HG02943 (cell line): Measurements from ENCODE around the gene ABHD3.
"Not testable (repeated sequence)": the region's sequence is repeated elsewhere in the genome, so short reads cannot be mapped to it uniquely, and the experiment has no call there.

Source experiments
- ATAC-seq: cut with Tn5 transposase; IDR thresholded peaks from one replicate; pipeline ENCODE4 v1.9.1; 2021; ENCODE audit warnings: mild to moderate bottlenecking, low read depth, moderate library complexity; ENCODE audit not compliant: unreplicated experiment

Gene ABHD3

DNA sequence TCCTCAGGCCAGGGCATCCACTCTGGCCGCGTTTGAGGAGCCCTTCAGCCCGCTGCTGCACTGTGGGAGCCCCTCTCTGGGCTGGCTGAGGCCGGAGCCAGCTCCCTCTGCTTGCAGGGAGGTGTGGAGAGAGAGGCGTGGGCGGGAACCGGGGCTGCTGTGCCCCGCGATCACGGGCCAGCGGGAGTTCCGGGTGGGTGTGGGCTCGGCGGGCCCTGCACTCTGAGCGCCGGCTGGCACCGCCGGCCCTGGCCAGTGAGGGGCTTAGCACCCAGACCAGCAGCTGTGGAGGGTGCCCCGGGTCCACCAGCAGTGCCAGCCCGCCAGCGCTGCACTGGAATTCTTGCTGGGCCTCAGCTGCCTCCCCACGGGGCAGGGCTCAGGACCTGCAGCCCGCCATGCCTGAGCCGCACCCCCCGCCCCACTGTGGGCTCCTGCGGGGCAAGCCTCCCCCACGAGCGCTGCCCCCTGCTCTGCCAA is 1.9 kb upstream of the ABHD3 start:
- ATAC-seq = no peak

DNA sequence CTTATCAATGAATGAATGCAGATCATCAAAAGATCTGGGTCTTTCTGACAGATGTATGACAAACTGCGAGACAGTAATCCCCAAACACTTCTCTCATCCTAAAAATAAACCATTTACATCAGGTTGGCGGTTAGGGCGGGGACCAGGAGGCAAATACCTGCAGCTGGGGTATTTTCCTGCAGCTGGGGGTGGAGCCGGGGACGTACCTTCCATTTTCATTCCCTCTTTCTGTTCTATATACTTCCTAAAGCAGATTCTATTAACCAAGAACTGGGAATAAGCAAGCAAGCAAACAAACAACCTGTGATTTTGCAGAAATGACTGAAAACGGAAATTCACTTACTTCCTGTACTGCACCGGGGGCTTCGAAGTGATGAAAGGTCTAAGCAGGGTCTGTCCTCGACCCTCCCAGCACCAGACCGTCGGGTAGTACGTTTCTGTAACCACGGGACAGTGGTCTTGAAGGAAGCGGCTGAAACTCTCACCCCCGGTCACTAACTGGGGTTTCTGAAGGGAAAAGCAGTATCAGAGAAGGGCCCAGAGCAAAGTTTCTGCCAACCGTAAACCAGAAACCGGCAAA is 1.2 kb downstream of the ABHD3 start:
- ATAC-seq = peak; percentile 16

DNA sequence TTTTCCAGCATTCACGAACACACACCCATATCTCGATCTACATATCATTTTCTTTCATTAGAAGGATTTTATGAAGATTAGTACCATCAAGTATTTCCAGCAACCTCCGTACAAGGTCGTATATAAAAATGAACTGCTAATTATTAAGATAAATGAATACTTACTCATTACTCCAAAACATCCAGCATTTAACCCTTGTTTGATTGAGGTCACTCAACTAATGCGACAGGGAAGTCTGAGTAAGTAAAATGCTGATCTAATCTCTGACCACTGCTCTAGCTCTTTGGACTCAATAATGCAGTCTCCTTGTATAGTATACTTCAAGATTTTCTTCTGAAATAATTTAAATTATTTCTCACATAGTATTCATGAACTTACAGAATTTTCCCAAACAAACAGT is 2.0 kb downstream of the ABHD3 start:
- no peak for ATAC-seq

DNA sequence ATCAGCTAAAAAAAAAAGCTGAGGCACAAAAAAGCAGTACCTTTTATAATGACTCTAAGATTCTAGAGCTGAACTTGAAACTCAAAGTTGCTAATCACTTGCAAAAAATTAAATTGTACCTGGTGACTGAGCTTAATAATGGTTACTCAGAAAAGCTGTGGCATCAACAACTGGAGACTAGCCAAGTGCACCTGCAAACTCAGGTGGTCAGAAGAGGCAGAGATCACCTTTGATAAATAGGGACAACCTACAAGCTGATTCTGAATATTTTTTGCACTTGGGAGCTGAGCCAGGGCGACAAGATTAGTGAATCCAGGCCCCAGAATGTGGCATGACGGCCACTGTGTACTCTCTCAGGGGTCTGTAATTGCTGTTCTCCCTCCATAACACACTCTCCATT is 3.0 kb downstream of the ABHD3 start:
- ATAC-seq = no peak

DNA sequence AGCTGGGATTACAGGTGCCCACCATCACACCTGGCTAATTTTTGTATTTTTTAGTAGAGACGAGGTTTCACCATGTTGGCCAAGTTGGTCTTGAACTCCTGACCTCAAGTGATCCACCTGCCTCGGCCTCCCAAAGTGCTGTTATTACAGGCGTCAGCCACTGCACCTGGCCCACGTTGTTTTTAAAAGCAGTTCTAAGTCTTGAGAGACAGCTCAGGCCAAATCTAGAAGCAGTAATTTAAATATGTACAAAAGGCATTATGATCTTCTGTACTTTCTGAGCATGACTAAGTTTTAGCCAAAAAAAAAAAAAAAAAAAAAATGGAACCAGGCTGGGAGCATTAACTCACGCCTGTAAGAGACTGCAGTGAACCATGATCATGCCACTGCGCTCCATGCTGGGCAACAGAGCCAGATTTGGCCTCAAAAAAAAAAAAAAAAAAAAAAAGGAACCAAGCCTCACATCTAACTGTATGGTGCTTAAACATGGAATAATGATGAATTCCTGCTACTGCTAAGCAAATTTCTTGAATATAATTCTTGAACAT is 4.0 kb downstream of the ABHD3 start:
- ATAC-seq = no peak

DNA sequence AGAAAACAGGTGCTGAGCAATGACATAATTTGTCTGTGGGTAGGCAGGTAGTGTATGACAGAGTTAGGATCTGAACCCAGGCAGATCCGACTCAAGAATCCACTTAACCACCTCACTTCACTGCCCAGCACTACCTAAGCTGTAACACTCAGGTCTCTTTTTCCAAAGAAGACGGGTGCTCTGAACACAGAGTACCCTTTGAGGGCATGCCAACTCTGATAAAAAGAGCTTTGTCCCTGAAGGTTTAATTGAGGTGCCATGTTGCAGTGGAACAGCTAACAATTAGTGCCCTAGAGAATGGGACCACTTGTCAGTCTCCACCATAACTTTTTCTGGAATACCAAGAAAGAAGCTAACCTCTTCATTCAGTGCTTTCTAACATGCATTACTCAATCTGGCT is 11.3 kb downstream of the ABHD3 start:
- no peak for ATAC-seq

DNA sequence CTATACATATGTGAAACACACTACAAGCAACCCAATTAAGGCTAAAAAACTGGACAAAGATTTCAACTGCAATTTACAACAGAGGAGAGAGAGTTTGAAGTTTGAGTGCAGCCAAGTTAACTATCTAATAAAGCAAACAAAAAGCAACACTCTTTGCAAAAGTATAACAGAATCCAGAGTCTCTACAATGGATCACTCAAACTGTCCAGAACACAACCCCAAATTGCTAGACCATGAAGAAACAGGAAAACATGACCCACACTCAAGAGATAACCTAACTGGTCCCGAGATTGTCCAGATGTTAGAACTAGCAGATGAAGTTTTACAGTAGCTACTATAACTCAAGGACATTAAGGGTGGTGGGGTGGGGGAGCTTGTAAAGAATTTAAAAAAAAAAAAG is 14.8 kb downstream of the ABHD3 start:
- ATAC-seq = no peak

DNA sequence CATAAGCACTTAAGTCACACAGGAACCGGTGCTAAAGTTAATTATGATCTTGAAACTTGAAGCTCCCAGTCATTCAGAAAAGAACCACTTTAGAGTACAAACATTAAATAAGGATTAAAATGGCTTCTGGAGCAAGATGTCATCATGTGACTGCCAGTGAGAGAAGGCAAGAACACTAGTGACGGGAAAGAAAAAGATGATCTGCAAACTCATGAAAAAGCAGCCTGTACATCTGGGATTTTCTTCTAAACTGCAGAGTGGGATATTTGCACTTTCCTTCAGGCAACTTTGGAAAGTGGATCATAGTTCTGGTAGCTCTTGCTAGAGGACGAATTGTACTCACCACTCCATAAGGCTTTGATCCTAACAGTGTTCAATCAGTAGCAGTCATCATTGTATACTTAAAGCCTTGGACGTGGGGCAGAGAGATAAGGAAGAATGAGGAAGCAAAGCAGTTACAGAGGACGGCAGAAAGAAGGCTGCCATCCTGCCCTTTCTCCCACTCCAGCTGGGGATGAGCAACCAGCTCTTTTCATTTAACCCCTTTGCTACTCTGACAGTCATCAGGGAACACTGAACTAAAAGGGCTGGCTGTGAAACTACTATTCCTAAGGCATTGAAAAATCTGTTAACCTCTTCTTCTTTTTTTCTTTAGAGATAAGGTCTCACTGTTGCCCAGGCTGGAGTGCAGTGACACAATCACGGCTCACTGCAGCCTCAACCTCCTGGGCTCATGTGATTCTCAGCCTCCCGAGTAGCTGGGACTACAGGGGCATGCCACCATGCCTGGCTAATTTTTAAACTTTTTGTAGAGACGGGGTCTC is 18.1 kb downstream of the ABHD3 start:
- ATAC-seq = no peak

DNA sequence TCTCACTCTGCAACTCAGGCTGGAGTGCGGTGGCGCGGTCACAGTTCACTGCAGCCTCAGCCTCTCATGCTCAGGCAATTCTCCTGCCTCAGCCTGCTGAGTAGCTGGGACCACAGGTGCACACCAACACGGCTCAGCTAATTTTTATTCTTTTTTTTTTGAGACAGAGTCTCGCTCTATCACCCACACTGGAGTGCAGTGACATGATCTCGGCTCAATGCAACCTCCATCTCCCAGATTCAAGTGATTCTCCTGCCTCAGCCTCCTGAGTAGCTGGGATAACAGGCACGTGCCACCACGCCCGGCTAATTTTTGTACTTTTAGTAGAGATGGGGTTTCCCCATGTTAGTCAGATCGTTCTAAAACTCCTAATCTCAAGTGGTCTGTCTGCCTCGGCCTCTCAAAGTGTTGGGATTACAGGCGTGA is 19.0 kb downstream of the ABHD3 start:
- ATAC-seq = peak; percentile 86

DNA sequence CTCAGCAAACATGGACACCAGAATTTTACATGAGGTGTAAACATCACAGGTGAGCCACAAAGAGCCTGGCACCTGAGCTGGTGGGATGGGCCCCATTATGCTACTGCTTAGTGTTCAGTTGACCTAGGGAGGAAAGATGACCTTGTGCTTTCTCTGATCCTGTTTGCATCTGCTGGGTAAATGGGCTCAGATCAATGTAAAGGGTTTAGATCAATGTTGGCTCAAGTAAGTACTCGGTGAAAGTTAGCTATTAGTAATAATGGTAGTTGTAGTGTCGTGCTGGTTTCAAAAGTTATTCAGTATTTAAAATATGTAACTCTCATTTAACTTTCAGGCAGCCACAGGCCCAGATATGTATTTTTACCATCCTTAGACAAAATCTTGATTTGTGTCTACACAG is 19.8 kb downstream of the ABHD3 start:
- peak; percentile 57 for ATAC-seq

DNA sequence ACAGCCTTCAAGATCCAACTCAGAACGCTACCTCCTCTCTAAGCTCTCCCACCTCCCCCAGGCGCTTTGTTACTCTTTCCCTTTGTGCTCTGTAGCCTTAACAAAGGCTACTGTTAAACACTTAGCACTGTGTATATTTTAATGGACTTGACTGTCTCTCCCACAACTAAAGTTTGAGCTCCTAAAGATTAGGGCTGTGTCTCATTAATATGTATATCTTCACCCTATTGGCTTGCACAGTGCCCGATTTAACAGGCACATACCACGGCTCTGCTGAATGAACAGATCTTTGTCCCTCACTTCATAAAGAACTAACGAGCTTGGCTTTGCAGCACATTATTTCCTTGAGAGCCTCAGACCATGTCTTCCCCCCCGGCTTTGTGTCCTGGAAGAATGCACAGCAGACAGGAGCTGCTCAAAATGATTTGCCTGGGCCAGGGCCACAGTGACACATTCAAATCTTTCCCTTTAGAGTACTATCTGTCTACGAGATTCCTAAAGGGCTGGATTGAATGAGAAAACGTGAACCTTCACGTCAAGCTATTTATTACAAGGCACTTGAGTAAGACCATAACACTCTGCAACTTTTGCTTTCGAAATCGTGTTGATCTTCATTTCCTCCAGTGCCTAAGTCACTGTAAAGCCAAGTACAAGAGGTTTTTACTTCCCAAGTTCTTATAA is 22.1 kb downstream of the ABHD3 start:
- peak; percentile 36 for ATAC-seq

DNA sequence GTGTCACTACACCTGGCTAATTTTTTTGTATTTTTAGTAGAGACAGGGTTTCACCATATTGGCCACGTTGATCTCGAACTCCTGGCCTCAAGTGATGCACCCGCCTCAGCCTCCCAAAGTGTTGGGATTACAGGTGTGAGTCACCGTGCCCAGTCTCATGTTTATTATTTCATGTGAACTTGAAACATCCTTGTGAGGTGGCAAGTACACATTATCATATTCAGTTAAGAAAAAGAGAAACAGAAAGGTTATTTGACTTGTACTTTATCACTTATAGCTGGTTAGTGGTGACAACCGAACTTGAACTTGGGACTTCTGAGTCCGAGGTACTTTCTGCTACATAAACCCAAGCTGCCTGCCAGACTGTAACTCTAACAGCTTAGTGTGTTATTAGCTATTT is 24.4 kb downstream of the ABHD3 start:
- ATAC-seq = no peak

DNA sequence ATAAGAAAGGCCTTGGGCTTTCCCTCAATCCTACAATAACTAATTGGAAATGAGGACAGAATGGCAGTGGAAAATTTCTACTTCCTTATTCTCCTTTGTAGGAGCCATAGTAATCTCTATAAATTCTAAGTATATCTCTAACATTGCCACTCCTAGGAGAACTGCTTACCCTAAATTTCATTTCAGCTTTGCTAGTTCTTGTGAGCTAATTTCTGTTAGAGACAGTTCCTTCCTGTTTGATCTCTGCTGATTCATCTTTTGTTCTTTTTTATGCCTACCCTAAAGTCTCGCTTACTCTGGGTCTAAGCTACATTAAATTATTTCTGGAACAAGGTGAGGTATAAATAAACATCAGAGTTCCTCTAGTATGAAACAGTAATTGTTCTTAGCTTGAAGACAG is 25.7 kb downstream of the ABHD3 start:
- ATAC-seq = no peak

DNA sequence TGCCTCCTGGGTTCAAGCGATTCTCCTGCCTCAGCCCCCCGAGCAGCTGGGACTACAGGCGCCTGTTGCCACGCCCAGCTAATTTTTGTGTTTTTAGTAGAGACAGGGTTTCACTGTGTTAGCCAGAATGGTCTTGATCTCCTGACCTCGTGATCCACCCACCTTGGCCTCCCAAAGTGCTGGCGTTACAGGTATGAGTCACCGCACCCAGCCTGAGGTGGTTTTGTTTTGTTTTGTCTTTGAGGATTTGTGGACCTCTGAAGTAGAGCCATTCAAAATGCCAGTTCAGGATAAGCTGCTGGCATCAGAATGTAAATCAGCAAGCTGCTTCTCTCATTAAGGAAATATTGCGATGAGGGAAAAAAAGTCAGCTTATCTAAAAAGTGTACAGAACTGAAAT is 29.2 kb downstream of the ABHD3 start:
- not testable (repeated sequence) for ATAC-seq

DNA sequence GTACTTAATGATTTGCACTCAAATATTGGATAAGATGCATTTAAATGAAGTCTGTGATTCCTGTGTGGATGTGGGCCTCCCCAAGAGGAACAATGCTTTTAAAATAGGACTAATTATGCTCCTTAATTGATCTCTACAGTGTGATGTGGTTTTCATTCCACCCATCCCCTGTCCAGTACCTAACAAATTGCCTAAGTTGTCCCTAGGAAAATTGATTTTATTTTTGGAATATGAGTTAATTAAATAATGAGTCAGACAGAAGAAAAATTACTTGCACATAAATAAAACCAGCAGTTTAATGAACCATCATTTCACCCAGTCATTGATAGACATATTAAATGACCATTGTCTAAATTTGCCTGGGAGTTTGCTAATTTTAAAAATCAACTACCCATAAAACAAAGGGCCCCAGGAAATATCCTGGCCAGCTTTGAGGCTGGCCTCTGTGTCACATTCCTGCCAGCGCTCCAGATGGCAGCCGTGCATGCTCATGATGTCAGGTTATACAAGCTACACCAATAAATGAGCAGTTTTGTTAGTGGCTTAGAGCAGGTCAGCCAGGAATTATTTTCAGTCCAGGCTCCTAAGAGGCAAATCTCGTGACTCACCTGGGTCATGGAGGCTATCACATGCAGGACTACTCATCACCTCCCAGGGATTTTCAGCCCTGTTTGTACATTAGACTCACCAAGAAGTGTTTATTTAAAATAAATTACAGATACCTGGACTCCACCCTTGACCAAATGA is 31.9 kb downstream of the ABHD3 start:
- ATAC-seq = no peak

DNA sequence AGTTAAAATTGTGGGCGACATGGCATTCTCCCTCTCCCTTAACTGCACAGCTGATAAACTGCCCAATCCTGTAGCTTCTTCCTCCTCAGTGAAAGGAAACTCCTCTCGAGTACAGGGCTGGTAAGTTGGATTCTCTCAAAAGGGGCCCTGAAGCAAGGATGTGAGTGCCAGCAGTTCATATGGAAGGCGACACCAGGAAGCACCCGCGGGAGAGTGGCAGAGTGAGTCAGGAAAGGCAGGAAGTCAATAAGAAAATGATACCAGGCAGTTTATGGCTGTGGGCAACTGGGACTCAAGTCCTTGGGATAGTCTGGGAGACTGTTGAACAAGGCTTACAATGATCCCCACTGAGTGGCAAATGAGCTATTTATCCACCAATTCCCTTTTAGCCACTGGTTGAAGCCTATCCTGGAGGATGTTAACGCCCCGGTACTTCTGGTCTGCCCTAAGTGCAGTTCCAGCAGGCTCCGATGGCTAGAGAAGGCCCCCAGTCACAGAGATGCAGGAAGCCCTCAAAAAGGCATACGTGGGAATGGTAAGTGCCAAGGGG is 34.8 kb downstream of the ABHD3 start:
- ATAC-seq = no peak

DNA sequence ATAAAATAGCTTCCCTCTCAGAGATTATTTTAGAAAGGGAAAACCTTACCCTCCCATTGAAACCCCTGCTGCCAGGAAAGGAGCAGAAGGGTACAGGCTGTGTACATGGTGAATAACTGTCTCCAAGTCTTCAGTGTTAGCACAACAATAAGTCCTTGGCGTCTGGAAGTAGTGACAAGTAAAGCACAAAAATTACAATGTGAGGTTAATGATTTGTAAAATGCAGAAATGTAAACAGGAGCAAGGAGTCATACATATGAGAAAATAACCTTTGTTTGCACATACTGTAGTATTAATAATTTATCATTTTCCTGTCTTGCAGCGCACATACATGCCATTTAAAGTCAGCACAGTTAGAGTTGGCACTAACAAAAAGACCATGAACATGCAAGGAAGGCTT is 40.5 kb downstream of the ABHD3 start:
- ATAC-seq = no peak

DNA sequence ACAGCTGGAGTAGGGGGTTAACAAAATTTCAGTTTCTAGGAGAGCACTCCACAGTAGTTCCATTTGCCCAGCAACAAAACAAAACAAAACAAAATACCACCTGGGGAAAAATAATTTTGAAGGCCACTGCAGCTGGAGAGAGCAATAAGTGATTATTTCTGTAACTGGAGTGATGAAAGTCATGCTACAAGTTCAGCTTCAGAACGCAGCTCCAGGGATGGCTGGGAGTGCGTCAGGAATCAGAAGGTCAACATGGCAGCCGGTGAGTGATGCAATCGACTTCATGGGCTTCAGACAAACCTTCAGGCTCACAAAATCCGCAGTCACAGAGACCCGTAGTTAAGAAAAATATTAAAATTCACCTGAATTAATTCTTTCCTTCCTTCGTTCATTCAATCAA is 41.0 kb downstream of the ABHD3 start:
- ATAC-seq = no peak

DNA sequence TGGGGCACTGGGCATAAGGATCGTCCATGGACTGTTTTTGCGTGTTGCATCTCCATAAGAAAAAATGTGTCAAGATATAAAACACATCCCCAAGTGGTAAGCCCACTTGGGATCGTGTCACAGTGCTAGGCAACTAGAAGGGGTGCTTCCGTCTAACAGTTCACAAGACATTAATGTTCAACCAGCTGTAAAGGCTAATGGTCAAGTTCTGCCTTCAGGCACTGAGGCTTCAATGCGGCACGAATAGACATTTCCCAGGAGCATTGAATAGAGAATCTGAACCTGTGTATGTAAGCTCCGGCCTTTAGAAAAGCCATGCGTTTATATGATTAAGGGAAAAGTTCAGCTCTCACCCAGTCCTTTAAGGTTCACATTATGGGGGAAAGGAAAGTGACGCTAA is 42.0 kb downstream of the ABHD3 start:
- ATAC-seq = no peak

DNA sequence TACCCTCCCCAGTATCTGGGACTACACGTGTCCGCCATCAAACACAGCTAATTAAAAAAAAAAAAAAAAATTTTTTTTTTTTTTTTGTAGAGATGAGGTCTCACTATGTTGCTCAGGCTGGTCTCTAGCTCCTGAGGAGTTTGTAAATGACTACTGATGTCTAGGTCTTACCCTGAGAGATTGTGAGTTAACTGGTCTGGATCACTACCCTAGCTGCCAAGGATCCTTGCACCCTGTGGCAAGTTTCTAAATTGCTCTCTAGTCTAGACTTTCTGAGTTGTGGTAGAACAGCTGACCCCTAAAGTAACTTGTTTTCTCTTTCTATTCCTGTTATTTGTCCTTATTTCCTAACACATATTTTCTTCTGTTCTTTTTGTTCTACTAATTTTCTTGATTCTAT is 44.5 kb downstream of the ABHD3 start:
- no peak for ATAC-seq
